ENCODE data around the gene IFNA6. TPM values are rescaled to one million over a fixed set of nuclear protein-coding genes. Genes with fewer than 3 reads are reported as not detected.

Gene IFNA6
- total and polyA plus RNA-seq, 2 experiments from 2014 or later, result not detected

DNA sequence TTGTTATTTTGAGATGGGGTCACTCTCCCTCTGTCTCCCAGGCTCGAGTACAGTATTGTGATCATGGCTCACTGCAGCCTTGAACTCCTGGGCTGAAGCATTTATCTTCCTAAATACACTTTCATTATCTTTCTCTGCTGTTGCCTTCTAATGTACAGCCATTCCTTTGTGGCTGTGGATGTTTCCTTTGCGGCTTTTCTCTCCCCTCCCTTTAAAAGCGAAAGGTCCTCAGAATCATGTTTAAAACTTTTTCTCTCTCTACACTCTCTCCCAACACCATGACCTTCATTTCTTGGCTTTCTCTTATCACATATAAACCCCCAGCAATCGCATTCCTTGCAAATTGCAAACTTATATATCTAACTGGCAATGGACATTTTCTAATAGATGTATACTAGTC, 32.9 kb upstream of the IFNA6 start (continued):
- TF ChIP-seq, protein P1, sequence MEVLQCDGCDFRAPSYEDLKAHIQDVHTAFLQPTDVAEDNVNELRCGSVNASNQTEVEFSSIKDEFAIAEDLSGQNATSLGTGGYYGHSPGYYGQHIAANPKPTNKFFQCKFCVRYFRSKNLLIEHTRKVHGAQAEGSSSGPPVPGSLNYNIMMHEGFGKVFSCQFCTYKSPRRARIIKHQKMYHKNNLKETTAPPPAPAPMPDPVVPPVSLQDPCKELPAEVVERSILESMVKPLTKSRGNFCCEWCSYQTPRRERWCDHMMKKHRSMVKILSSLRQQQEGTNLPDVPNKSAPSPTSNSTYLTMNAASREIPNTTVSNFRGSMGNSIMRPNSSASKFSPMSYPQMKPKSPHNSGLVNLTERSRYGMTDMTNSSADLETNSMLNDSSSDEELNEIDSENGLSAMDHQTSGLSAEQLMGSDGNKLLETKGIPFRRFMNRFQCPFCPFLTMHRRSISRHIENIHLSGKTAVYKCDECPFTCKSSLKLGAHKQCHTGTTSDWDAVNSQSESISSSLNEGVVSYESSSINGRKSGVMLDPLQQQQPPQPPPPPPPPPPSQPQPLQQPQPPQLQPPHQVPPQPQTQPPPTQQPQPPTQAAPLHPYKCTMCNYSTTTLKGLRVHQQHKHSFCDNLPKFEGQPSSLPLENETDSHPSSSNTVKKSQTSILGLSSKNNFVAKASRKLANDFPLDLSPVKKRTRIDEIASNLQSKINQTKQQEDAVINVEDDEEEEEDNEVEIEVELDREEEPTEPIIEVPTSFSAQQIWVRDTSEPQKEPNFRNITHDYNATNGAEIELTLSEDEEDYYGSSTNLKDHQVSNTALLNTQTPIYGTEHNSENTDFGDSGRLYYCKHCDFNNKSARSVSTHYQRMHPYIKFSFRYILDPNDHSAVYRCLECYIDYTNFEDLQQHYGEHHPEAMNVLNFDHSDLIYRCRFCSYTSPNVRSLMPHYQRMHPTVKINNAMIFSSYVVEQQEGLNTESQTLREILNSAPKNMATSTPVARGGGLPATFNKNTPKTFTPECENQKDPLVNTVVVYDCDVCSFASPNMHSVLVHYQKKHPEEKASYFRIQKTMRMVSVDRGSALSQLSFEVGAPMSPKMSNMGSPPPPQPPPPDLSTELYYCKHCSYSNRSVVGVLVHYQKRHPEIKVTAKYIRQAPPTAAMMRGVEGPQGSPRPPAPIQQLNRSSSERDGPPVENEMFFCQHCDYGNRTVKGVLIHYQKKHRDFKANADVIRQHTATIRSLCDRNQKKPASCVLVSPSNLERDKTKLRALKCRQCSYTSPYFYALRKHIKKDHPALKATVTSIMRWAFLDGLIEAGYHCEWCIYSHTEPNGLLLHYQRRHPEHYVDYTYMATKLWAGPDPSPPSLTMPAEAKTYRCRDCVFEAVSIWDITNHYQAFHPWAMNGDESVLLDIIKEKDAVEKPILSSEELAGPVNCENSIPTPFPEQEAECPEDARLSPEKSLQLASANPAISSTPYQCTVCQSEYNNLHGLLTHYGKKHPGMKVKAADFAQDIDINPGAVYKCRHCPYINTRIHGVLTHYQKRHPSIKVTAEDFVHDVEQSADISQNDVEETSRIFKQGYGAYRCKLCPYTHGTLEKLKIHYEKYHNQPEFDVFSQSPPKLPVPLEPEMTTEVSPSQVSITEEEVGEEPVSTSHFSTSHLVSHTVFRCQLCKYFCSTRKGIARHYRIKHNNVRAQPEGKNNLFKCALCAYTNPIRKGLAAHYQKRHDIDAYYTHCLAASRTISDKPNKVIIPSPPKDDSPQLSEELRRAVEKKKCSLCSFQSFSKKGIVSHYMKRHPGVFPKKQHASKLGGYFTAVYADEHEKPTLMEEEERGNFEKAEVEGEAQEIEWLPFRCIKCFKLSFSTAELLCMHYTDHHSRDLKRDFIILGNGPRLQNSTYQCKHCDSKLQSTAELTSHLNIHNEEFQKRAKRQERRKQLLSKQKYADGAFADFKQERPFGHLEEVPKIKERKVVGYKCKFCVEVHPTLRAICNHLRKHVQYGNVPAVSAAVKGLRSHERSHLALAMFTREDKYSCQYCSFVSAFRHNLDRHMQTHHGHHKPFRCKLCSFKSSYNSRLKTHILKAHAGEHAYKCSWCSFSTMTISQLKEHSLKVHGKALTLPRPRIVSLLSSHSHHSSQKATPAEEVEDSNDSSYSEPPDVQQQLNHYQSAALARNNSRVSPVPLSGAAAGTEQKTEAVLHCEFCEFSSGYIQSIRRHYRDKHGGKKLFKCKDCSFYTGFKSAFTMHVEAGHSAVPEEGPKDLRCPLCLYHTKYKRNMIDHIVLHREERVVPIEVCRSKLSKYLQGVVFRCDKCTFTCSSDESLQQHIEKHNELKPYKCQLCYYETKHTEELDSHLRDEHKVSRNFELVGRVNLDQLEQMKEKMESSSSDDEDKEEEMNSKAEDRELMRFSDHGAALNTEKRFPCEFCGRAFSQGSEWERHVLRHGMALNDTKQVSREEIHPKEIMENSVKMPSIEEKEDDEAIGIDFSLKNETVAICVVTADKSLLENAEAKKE (CRISPR knock-in tag; IDR thresholded peaks at IDR 0.05), result no peak
- TF ChIP-seq CREB1 (CRISPR knock-in tag; IDR thresholded peaks at IDR 0.05; ENCODE audit: low read depth), result no peak
- TF ChIP-seq ZNF331 (CRISPR knock-in tag; IDR thresholded peaks at IDR 0.05; ENCODE audit: low read depth), result no peak
- no peak for TF ChIP-seq POLR2AphosphoS5 (IDR thresholded peaks at IDR 0.05; ENCODE audit: low read depth)
- TF ChIP-seq ZNF114 (CRISPR knock-in tag; IDR thresholded peaks at IDR 0.05), result no peak
- TF ChIP-seq, protein P2, sequence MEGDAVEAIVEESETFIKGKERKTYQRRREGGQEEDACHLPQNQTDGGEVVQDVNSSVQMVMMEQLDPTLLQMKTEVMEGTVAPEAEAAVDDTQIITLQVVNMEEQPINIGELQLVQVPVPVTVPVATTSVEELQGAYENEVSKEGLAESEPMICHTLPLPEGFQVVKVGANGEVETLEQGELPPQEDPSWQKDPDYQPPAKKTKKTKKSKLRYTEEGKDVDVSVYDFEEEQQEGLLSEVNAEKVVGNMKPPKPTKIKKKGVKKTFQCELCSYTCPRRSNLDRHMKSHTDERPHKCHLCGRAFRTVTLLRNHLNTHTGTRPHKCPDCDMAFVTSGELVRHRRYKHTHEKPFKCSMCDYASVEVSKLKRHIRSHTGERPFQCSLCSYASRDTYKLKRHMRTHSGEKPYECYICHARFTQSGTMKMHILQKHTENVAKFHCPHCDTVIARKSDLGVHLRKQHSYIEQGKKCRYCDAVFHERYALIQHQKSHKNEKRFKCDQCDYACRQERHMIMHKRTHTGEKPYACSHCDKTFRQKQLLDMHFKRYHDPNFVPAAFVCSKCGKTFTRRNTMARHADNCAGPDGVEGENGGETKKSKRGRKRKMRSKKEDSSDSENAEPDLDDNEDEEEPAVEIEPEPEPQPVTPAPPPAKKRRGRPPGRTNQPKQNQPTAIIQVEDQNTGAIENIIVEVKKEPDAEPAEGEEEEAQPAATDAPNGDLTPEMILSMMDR (conservative IDR thresholded peaks at IDR 0.05; ENCODE audit: low read depth in 2 of 2), result no peak
- no peak for TF ChIP-seq EZH2 (IDR thresholded peaks at IDR 0.05; ENCODE audit: low read depth, unreplicated experiment)

All from GM23338 (cell line).